Measurements from ENCODE around the gene NCBP2.

The NCBP2 gene

DNA sequence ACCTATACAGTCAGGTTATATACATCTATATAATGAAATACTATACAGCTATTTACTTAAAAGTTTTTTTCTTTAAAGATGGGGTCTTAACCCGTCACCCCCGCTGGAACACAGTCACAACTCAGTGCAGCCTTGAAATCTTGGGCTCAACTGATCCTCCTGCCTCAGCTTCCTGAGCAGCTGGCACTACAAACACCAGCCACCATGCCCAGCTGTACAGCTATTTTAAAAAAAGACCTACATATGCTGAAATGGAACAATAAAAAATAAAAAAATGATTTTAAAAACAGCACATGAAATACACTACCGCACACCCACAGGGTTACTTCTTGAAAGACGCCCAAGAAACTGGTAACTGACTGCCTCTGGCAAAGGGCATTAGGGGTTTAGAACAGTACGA, 3.8 kb downstream of the NCBP2 start:
- TF ChIP-seq FOXM1 (IDR thresholded peaks at IDR 0.05; ENCODE audit: borderline replicate concordance, low read depth), result no peak
- TF ChIP-seq EGR1 (IDR thresholded peaks at IDR 0.05), result no peak
- TF ChIP-seq CREB1 (IDR thresholded peaks at IDR 0.05; ENCODE audit: low read depth), result no peak
- TF ChIP-seq EP300 (IDR thresholded peaks at IDR 0.05; ENCODE audit: borderline replicate concordance), result no peak
- no peak for TF ChIP-seq MAX (IDR thresholded peaks at IDR 0.05)
- no peak for TF ChIP-seq ZBTB7A (IDR thresholded peaks at IDR 0.05; ENCODE audit: low read depth)
- TF ChIP-seq TCF12 (IDR thresholded peaks at IDR 0.05; ENCODE audit: low read depth), result no peak
- TF ChIP-seq CEBPB (IDR thresholded peaks at IDR 0.05), result no peak
- TF ChIP-seq YY1 (IDR thresholded peaks at IDR 0.05; ENCODE audit: low read depth), result no peak

DNA sequence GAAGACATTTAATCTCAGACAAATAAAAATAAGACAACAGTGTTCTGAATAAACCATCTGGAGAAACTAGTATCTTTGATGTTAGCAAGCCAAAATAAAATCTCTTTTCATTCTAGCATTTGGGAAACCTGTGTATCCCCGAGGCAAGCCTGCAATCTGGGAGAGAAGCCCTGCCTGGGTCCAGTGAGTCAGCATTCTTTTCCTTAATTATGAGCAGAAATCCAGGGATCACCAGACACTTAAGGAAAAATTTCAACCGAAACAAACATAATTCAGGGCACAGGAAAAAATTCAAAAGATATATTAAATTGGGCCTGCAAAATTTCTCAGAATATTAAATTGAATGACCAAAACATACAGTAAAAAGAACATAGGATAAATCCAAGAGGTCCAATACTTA, 4.2 kb downstream of the NCBP2 start:
- TF ChIP-seq EGR1 (IDR thresholded peaks at IDR 0.05), result no peak
- no peak for TF ChIP-seq TCF12 (IDR thresholded peaks at IDR 0.05; ENCODE audit: low read depth)
- TF ChIP-seq CREB1 (IDR thresholded peaks at IDR 0.05; ENCODE audit: low read depth), result no peak
- TF ChIP-seq MAX (IDR thresholded peaks at IDR 0.05), result no peak
- TF ChIP-seq NFIC (IDR thresholded peaks at IDR 0.05), result no peak
- TF ChIP-seq FOXM1 (IDR thresholded peaks at IDR 0.05; ENCODE audit: borderline replicate concordance, low read depth), result no peak
- no peak for TF ChIP-seq YY1 (IDR thresholded peaks at IDR 0.05; ENCODE audit: low read depth)
- no peak for TF ChIP-seq TEAD4 (IDR thresholded peaks at IDR 0.05)
- TF ChIP-seq REST (IDR thresholded peaks at IDR 0.05; ENCODE audit: low read depth), result no peak
- no peak for TF ChIP-seq ZBTB7A (IDR thresholded peaks at IDR 0.05; ENCODE audit: low read depth)
- no peak for TF ChIP-seq TAF1 (IDR thresholded peaks at IDR 0.05; ENCODE audit: low read depth)
- no peak for TF ChIP-seq CEBPB (IDR thresholded peaks at IDR 0.05)
- TF ChIP-seq USF1 (IDR thresholded peaks at IDR 0.05), result no peak
- no peak for TF ChIP-seq EP300 (IDR thresholded peaks at IDR 0.05; ENCODE audit: borderline replicate concordance)
- no peak for TF ChIP-seq RAD21 (IDR thresholded peaks at IDR 0.05; ENCODE audit: low read depth)

DNA sequence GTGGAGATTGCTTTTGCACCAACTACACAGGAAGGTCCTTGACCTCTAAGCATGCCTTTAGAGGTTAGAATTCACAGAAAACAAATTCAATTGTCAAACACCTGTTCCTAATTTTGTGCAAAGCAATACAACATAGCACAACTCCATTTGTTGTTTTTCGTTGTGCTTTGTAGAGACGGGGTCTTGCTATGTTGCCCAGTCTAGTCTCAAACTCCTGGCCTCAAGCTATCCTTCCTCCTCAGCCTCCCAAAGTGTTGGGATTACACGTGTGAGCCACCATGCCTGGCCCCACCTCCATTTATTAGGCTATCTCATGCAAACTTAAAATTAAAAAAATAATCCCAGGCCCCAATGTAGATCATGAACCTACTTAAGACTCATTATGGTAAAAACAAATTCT, 6.0 kb downstream of the NCBP2 start:
- TF ChIP-seq CEBPB (IDR thresholded peaks at IDR 0.05) (no peak), TCF12 (IDR thresholded peaks at IDR 0.05; ENCODE audit: low read depth) (no peak), RAD21 (IDR thresholded peaks at IDR 0.05; ENCODE audit: low read depth) (no peak), EGR1 (IDR thresholded peaks at IDR 0.05) (no peak), TEAD4 (IDR thresholded peaks at IDR 0.05) (no peak), FOXM1 (IDR thresholded peaks at IDR 0.05; ENCODE audit: borderline replicate concordance, low read depth) (no peak), TAF1 (IDR thresholded peaks at IDR 0.05; ENCODE audit: low read depth) (no peak), ZBTB7A (IDR thresholded peaks at IDR 0.05; ENCODE audit: low read depth) (no peak), EP300 (IDR thresholded peaks at IDR 0.05; ENCODE audit: borderline replicate concordance) (no peak), YY1 (IDR thresholded peaks at IDR 0.05; ENCODE audit: low read depth) (no peak), MAX (IDR thresholded peaks at IDR 0.05) (no peak)

DNA sequence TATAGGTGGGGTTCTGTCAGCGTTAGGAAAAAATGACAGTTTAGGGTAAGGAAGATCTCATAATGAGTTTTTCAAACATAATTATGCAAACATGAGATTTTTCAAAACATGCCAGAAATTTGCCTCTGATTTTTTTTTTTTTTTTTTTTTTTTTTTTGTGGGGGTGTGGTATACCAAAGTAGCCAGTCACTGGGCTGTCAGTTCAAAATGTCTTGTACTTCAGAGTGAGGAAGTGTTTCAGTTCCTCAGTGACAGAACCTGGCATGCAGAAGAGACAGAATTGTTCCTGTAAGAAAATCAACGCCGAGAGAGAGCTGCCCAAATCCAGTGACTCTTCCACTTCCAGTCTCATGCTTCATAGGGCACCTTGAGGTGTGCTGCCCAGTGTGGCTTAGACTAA, 9.7 kb downstream of the NCBP2 start:
- TF ChIP-seq TAF1 (IDR thresholded peaks at IDR 0.05; ENCODE audit: low read depth), result no peak
- TF ChIP-seq CEBPB (IDR thresholded peaks at IDR 0.05), result no peak
- no peak for TF ChIP-seq EP300 (IDR thresholded peaks at IDR 0.05; ENCODE audit: borderline replicate concordance)
- no peak for TF ChIP-seq CREB1 (IDR thresholded peaks at IDR 0.05; ENCODE audit: low read depth)
- TF ChIP-seq EGR1 (IDR thresholded peaks at IDR 0.05), result no peak
- TF ChIP-seq USF1 (IDR thresholded peaks at IDR 0.05), result no peak

DNA sequence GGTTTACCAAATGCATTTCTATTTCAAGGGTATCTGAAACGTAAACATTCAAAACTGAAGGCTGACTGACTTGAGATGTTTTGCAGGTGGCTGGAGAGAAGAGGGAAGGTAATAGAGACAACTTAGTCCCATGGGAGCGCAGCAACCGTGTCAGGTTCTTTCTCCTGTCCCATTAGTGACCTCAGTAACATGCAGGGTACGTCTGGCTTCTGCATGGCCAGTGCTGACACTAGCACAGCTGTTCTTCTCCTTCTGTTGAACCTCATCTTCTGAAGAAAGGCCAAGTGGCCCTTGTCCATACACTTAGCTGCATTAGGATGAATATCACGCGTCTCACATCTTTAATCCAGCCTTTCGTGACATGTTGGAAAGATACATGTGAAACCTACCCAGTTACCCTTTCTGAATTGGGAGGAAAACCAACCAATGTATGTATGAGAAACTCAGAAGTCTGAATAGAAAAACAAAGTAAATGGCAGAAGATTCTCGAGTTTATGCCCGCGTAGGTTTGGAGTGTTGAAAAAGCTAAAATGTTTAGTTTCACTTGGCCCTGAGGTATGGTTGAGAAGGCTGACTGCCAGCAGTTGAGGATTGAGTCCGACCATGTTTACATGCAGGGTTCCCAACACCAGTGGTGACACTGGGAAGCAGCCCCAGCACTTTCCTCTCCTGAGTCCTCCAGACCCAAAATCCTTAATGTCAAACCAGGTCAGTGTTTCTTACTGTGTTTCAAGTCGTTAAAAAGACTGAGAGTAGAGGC, 10.3 kb downstream of the NCBP2 start:
- TF ChIP-seq EGR1 (IDR thresholded peaks at IDR 0.05) (no peak), USF1 (IDR thresholded peaks at IDR 0.05) (no peak), YY1 (IDR thresholded peaks at IDR 0.05; ENCODE audit: low read depth) (no peak), CREB1 (IDR thresholded peaks at IDR 0.05; ENCODE audit: low read depth) (no peak), REST (IDR thresholded peaks at IDR 0.05; ENCODE audit: low read depth) (no peak), TAF1 (IDR thresholded peaks at IDR 0.05; ENCODE audit: low read depth) (no peak), FOXM1 (IDR thresholded peaks at IDR 0.05; ENCODE audit: borderline replicate concordance, low read depth) (no peak), CEBPB (IDR thresholded peaks at IDR 0.05) (no peak), MAX (IDR thresholded peaks at IDR 0.05) (no peak), EP300 (IDR thresholded peaks at IDR 0.05; ENCODE audit: borderline replicate concordance) (no peak), RAD21 (IDR thresholded peaks at IDR 0.05; ENCODE audit: low read depth) (no peak), NFIC (IDR thresholded peaks at IDR 0.05) (no peak), TEAD4 (IDR thresholded peaks at IDR 0.05) (no peak), ZBTB7A (IDR thresholded peaks at IDR 0.05; ENCODE audit: low read depth) (no peak), TCF12 (IDR thresholded peaks at IDR 0.05; ENCODE audit: low read depth) (no peak)
